VCaP (cell line): ENCODE results near the gene WFDC2.

Experiments used
- H3K27ac ChIP-seq: fragments of 450-650 bp; 2 replicates; pipeline ENCODE4 v1.5.1; 2017
- TF ChIP-seq, protein P1 (sequence below): fragments of 450-650 bp; conservative IDR thresholded peaks from 2 replicates; pipeline ENCODE4 v1.5.1; 2017; ENCODE audit warnings: mild to moderate bottlenecking, moderate library complexity

Gene WFDC2

DNA sequence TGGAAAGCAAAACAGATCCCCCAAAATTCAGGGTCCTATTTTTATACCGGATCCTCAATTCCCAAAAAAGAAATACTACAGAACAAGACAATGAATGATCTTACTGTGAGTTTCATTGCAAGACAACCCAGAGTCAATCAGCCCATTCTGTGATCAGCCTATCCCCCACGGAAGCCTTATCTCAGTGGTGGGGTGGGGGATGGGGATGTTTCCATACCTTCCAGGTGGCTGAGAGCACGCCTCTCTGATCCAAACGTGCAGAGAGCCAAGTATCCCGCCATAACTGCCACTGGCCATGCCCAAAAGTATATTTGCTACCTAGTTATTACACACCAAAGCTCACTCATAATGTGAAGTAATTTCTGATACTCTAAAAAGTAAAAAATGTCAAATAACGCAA is 15.1 kb downstream of the WFDC2 start:
- no peak overlapping the region for H3K27ac ChIP-seq

GRCh38 chr20:45485388-45485787 is 15.8 kb downstream of the WFDC2 start:
- H3K27ac ChIP-seq, result no peak overlapping the region
- TF ChIP-seq, protein P1, sequence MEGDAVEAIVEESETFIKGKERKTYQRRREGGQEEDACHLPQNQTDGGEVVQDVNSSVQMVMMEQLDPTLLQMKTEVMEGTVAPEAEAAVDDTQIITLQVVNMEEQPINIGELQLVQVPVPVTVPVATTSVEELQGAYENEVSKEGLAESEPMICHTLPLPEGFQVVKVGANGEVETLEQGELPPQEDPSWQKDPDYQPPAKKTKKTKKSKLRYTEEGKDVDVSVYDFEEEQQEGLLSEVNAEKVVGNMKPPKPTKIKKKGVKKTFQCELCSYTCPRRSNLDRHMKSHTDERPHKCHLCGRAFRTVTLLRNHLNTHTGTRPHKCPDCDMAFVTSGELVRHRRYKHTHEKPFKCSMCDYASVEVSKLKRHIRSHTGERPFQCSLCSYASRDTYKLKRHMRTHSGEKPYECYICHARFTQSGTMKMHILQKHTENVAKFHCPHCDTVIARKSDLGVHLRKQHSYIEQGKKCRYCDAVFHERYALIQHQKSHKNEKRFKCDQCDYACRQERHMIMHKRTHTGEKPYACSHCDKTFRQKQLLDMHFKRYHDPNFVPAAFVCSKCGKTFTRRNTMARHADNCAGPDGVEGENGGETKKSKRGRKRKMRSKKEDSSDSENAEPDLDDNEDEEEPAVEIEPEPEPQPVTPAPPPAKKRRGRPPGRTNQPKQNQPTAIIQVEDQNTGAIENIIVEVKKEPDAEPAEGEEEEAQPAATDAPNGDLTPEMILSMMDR, result no peak

More for the DNA sequence above, 15.1 kb downstream of the WFDC2 start:
- TF ChIP-seq, protein P1, result no peak

DNA sequence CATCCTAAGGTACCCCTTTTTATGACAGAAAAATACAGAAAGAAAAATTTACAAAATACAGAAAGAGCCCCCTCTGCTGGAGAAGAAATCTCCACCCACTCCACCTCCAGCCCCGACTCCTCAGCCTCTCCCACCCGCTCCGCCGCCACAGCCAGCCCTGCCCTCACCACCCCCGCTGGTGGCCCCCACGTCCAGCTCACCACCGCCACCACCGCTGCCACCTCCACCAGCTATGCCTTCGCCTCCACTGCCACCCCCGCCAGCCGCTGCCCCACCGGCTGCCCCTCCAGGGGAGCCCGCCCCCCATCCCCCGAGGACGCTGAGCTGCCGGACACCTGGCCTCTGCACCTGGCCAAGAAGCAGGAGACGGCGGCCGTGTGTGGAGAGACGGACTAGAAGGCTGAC is 17.7 kb downstream of the WFDC2 start:
- H3K27ac ChIP-seq, result no peak overlapping the region
- TF ChIP-seq, protein P1, result no peak; the same call in 1 of the 2 replicates

DNA sequence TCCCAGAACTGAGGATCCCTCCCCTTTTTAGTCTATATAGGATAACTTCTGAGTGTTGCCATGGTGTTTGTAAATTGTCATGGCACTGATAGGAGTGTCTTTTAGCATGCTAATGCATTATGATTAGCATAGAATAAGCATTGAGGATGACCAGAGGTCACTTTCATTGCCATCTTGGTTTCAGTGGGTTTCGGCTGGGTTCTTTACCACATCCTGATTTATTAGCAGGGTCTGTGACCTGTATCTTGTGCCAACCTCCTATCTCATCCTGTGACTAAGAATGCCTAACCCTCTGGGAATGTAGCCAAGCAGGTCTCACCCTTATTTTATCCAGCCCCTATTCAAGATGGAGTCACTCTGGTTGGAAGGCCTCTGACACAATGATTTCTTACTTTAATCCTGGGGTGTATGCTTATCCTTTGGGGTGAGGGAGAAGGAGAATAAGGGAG is 19.6 kb downstream of the WFDC2 start:
- no peak overlapping the region for H3K27ac ChIP-seq
- TF ChIP-seq, protein P1, result no peak

DNA sequence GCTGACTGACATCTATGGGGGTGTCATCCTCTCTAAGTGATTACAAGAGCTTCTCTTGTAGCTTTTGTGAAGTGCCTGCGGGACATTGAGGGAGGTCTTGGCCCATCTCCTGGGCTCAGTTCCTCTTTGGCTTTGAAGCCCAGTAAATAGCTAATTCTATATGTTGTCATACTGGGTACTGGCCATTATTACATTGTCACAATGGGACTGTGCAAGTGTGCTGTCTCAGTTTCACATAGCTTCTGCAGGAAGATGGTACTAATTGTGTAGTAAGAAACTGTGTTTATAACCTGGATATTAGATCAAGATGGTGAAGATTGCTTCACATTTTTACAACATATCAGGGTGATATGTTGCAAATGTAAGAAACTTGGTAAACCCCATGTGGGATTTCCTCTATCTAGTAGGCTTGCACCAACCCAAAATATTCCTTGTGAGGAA is 26.0 kb downstream of the WFDC2 start:
- TF ChIP-seq, protein P1, result no peak
- H3K27ac ChIP-seq, result no peak overlapping the region

- TF ChIP-seq, protein P1, result no peak
- H3K27ac ChIP-seq, result no peak overlapping the region
Measured at GRCh38 chr20:45496166-45496565, 26.6 kb downstream of the WFDC2 start.

- TF ChIP-seq, protein P1, result no peak
- no peak overlapping the region for H3K27ac ChIP-seq
Measured at GRCh38 chr20:45497971-45498494, 28.5 kb downstream of the WFDC2 start.
